Stimulated activated naive CD8-positive, alpha-beta T cell treated with anti-CD3 and anti-CD28 coated beads, Interleukin-15, Interleukin-2, amounts not matched to agents 100 U/mL and 50 U/mL, for 24 hours (primary cell): ENCODE data around the gene PPP1R15A.
"Not testable (repeated sequence)": the region's sequence is repeated elsewhere in the genome, so short reads cannot be mapped to it uniquely, and the experiment has no call there.

Source experiments
- ATAC-seq: fragments of 150-1000 bp; cut with Tn5 transposase; one replicate; pipeline ENCODE4 v1.10.0; 2021
- DNase-seq: peaks from one replicate; pipeline ENCODE4 v3.0.0; 2021

Gene PPP1R15A

DNA sequence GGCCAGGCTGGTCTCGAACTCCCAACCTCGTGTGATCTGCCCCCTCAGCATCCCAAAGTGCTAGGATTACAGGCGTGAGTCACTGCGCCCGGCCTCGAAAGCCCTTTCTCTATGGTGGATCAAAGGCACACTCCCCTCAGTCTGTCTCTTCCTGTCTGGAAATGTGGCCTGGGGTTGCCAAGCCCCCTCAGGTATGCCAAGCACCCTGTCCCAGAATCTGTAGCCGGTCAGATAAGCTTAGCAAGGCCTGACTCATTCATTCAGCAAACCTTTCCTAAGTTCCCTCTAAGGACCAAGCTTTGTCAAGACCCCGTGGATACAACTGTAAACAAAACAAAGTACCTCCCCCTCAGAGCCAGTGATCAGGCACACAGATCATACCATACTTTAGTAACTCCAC, 42.0 kb downstream of the PPP1R15A start:
- ATAC-seq (no peak), DNase-seq (no peak)

DNA sequence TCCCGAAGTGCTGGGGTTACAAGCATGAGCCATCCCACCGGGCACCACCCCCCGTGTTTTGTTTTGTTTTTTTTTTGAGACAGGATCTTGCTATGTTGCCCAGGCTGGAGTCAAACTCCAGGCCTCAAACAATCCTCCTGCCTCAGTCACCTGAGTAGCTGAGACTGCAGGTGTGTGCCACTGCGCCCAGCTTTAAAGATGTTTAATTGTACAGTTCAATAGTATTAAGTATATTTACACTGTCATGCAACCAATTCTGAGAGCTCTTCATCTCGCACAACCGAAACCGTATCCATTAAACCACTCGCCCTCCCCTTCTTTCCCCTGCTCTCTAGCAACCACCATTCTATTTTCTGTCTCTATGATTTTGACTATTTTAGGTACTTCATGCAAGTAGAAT, 43.5 kb downstream of the PPP1R15A start:
- ATAC-seq: no peak
- DNase-seq: no peak

DNA sequence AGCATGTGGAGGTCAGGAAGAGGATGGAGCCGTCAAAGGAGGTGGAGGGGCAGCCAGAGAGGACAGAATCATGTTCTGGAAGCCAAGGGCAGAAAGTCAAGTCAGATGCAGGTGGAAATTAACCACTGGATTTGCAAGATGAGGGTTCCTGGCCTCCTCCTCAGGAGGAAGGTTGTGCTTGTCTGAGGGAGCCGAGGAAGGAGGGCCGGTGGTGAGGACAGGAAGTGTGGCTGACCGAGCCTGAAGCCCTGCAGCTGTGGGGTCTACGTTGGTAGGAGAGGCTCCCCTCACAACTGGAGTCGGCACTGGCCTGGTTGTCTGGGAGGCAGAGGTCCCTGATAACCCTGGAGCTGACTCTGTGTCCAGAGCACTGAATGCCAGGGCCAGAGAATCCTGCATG, 45.9 kb downstream of the PPP1R15A start:
- ATAC-seq (no peak), DNase-seq (no peak)

DNA sequence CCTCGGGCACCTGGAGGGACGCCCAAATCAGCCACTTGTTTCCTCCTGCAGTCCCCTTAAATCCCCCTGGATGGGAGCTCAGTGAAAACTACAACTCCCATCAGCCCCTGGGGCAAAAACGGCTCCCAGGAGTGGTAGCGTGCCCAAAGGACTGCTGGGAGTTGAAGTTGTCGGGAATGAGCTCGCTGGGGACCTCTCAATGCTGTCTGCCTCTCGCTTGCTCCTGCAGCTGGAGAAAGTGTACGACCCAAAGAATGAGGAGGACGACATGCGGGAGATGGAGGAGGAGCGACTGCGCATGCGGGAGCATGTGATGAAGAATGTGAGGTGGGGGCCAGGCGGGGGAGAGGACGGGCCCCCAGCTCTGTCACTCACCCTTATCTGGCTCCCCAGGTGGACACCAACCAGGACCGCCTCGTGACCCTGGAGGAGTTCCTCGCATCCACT, 46.6 kb downstream of the PPP1R15A start:
- DNase-seq (no peak), ATAC-seq (no peak)

DNA sequence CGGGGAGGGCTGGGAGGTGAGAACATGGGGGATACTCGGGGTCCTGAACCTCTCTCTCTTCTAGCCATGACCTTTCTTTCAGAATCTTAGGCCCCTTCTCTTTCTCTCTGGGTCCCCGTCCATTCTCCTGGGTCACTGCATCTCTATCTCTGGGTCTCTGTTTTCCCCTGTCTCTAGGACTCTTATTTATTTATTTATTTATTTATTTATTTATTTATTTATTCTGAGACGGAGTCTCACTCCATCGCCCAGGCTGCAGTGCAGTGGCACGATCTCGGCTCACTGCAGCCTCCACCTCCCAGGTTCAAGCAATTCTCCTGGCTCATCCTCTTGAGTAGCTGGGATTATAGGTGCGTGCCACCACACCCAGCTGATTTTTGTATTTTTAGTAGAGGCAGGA, 47.0 kb downstream of the PPP1R15A start:
- DNase-seq, ATAC-seq: not testable (repeated sequence)

DNA sequence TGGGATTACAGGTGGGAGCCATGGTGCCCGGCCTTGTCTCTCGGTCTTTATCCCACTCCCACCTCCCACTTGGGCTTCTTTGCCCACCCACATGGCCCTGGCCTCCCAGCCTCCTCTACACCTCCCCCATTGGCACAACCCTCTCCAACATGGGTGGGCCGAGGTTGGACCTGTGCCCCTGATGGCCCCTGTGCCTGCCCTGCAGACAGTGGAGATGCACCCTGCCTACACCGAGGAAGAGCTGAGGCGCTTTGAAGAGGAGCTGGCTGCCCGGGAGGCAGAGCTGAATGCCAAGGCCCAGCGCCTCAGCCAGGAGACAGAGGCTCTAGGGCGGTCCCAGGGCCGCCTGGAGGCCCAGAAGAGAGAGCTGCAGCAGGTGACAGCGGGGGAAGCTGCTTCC, 48.7 kb downstream of the PPP1R15A start:
- DNase-seq (no peak), ATAC-seq (no peak)

DNA sequence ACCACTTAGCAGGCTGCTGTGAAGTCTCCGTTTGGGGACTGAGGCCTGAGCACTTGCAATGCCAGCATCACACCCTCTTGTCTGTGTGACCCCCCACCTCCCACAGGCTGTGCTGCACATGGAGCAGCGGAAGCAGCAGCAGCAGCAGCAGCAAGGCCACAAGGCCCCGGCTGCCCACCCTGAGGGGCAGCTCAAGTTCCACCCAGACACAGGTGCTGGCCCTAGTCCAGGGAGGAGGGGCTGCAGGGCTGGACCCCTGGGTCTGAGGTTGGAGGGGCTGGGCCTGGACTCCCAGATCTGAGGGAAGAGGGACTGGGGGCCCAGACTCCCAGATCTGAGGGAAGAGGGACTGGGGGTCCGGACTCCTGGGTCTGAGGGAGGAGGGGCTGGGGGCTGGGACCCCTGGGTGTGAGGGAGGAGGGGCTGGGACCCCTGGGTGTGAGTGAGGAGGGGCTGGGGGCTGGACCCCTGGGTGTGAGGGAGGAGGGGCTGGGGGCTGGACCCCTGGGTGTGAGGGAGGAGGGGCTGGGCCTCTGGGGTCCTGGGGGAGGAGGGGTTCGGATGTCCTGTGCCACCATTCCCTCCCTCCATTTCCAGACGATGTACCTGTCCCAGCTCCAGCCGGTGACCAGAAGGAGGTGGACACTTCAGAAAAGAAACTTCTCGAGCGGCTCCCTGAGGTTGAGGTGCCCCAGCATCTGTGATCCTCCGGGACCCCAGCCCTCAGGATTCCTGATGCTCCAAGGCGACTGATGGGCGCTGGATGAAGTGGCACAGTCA, 49.7 kb downstream of the PPP1R15A start:
- ATAC-seq (no peak), DNase-seq (no peak)

DNA sequence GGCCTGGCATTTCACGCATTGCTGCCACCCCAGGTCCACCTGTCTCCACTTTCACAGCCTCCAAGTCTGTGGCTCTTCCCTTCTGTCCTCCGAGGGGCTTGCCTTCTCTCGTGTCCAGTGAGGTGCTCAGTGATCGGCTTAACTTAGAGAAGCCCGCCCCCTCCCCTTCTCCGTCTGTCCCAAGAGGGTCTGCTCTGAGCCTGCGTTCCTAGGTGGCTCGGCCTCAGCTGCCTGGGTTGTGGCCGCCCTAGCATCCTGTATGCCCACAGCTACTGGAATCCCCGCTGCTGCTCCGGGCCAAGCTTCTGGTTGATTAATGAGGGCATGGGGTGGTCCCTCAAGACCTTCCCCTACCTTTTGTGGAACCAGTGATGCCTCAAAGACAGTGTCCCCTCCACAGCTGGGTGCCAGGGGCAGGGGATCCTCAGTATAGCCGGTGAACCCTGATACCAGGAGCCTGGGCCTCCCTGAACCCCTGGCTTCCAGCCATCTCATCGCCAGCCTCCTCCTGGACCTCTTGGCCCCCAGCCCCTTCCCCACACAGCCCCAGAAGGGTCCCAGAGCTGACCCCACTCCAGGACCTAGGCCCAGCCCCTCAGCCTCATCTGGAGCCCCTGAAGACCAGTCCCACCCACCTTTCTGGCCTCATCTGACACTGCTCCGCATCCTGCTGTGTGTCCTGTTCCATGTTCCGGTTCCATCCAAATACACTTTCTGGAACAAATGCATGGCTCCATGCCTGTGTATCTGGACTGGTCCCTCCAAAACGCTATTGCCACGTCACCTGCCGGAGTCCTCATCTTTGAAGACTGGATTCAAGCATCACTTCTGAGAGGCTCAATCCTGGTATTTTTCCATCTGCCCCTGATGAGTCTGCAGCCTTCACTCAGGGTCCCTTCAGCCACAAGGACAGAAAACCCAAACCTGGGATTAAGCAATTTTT, 50.6 kb downstream of the PPP1R15A start:
- no peak for DNase-seq
- ATAC-seq: no peak

DNA sequence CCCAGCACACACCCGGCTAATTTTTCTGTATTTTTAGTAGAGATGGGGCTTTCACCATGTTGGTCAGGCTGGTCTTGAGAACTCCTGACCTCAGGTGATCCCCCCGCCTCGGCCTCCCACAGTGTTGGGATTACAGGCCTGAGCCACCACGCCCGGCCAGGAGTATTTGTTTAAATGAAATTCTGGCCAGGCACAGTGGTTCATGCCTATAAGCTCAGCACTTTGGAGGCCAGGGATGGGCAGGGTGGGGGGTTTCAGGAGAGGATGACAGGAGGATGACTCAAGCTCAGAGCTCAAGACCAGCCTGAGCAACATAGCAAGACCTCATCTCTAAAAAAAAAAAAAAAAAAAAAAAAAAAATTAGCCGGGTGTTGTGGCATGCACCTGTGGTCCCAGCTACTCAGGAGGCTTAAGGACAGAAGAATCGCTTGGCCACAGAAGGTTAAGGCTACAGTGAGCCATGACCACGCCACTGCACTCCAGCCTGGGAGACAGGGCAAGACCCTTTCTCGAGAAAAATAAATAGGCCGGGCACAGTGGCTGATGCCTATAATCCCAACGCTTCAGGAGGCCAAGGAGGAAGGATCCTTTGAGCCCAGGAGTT, 53.1 kb downstream of the PPP1R15A start:
- peak; percentile 49 for ATAC-seq
- no peak for DNase-seq
